ENCODE data around the gene WDFY3. TPM values are rescaled to one million over a fixed set of nuclear protein-coding genes. Genes with fewer than 3 reads are reported as not detected.

The WDFY3 gene
- total and polyA plus RNA-seq, 2 of the 4 experiments (the other 2 are of a cell fraction), result 12.5 to 58.1 TPM

DNA sequence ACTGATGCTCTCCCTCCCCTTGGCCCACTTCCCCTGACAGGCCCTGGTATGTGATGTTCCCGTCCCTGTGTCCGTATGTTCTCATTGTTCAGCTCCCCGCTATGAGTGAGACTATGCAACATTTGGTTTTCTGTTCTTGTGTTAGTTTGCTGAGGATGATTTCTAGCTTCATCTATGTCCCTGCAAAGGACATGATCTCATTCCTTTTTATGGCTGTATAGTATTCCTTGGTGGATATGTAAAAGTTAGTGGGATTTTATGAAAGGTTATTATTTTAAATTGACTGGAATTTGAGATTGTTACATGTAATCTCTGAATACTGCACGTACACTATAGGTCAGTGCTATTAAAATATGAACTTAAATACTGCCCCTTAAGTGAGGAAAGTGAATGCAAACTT is 184.0 kb downstream of the WDFY3 start:
- peaks cover 31% of the 10 kb centered on the region for H3K36me3 ChIP-seq (ENCODE audit: control insufficient read depth, insufficient read depth, low read length)

More for the DNA sequence above, 184.0 kb downstream of the WDFY3 start:
- in situ Hi-C loops (cut with MboI; ENCODE audit: low sequenced_read_pairs), result no loop called here
- Histone ChIP-seq H4K5ac (ENCODE audit: low read depth, low read length) (no peak overlapping the region), H3K56ac (ENCODE audit: extremely low read depth, insufficient read depth, low read length) (no peak overlapping the region), H3K4ac (ENCODE audit: low read depth, low read length) (no peak overlapping the region), H3K18ac (ENCODE audit: low read depth, low read length) (no peak overlapping the region), H2AFZ (replicated peaks; ENCODE audit: low read length, poor library complexity) (no peak overlapping the region), H2BK15ac (ENCODE audit: low read depth, low read length) (no peak overlapping the region), H3K9me3 (ENCODE audit: control insufficient read depth, insufficient read depth, low read length) (no peaks in the 10 kb centered on the region), H3K14ac (replicated peaks; ENCODE audit: low read depth, low read length) (no peak overlapping the region), H3K9me1 (ENCODE audit: insufficient read depth, low read length) (0 out of 2 replicates have a peak, but pooled peaks cover 1% of the 10 kb centered on the region), H3K4me1 (ENCODE audit: control insufficient read depth, insufficient read depth, low read length) (no peaks in the 10 kb centered on the region), H2AK9ac (replicated peaks; ENCODE audit: low read depth, low read length, poor library complexity) (no peak overlapping the region), H2AK5ac (ENCODE audit: low read depth, low read length) (no peak overlapping the region), H3K27ac (ENCODE audit: insufficient read depth, low read length) (no peak overlapping the region), H4K20me1 (ENCODE audit: insufficient read depth, low read length) (no peaks in the 10 kb centered on the region), H4K8ac (ENCODE audit: low read depth in 2 of 2, low read length in 2 of 2) (no peak overlapping the region), H3K23ac (ENCODE audit: low read depth, low read length) (no peak overlapping the region), H4K91ac (ENCODE audit: insufficient read depth, low read depth, low read length) (no peak overlapping the region), H3K79me1 (ENCODE audit: low read depth in 1 of 2, low read length in 2 of 2) (no peaks in the 10 kb centered on the region; a peak in 1 of 4 replicates), H3K27me3 (ENCODE audit: control insufficient read depth, insufficient read depth, low read length) (no peaks in the 10 kb centered on the region), H2BK5ac (ENCODE audit: low read depth, low read length, poor library complexity, severe bottlenecking) (no peak overlapping the region), H3K9ac (ENCODE audit: low read depth, low read length) (no peak overlapping the region), H2BK20ac (ENCODE audit: low read depth, low read length) (no peak overlapping the region), H3K4me3 (ENCODE audit: insufficient read depth, low read depth, low read length) (no peak overlapping the region), H2BK120ac (ENCODE audit: low read depth, low read length) (no peak overlapping the region), H3K4me2 (ENCODE audit: low read depth, low read length) (no peak overlapping the region)
- POLR2A ChIA-PET (ENCODE audit: unreplicated experiment), result no interaction called here
- DNase-seq (no peak), ATAC-seq (ENCODE audit: low read depth) (no peak)
- BruUV-seq (replicated peaks), result no TSS peak
- TF ChIP-seq RAD21 (IDR thresholded peaks at IDR 0.05; ENCODE audit: low read length) (no peak), ELK1 (IDR thresholded peaks at IDR 0.05; ENCODE audit: borderline replicate concordance, low read depth, low read length) (no peak), SMC3 (IDR thresholded peaks at IDR 0.05; ENCODE audit: low read depth, low read length) (no peak), NFE2L2 (IDR thresholded peaks at IDR 0.05; ENCODE audit: low read depth, low read length) (no peak), RFX5 (IDR thresholded peaks at IDR 0.05; ENCODE audit: low read depth, low read length) (no peak), MAFK (IDR thresholded peaks at IDR 0.05; ENCODE audit: low read depth, low read length) (no peak), RCOR1 (IDR thresholded peaks at IDR 0.05; ENCODE audit: insufficient replicate concordance, low read length) (no peak), CTCF (conservative IDR thresholded peaks at IDR 0.05; ENCODE audit: low read depth, low read length) (no peak), MAZ (IDR thresholded peaks at IDR 0.05; ENCODE audit: borderline replicate concordance, low read depth, low read length) (no peak), CEBPB (IDR thresholded peaks at IDR 0.05; ENCODE audit: low read depth, low read length) (no peak), MXI1 (IDR thresholded peaks at IDR 0.05; ENCODE audit: borderline replicate concordance, low read depth, low read length) (no peak), POLR2A (IDR thresholded peaks at IDR 0.05; ENCODE audit: low read depth, low read length) (no peak), FOS (IDR thresholded peaks at IDR 0.05; ENCODE audit: low read depth, low read length) (no peak), BHLHE40 (IDR thresholded peaks at IDR 0.05; ENCODE audit: low read depth, low read length) (no peak)
- TF ChIP-seq, protein P1, sequence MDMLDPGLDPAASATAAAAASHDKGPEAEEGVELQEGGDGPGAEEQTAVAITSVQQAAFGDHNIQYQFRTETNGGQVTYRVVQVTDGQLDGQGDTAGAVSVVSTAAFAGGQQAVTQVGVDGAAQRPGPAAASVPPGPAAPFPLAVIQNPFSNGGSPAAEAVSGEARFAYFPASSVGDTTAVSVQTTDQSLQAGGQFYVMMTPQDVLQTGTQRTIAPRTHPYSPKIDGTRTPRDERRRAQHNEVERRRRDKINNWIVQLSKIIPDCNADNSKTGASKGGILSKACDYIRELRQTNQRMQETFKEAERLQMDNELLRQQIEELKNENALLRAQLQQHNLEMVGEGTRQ (IDR thresholded peaks at IDR 0.05; ENCODE audit: low read depth, low read length), result no peak
- intact Hi-C loops (cut with micrococcal nuclease), result no loop called here
- CTCF ChIA-PET, result no interaction called here
- dilution Hi-C loops (cut with HindIII; ENCODE audit: low sequenced_read_pairs, unreplicated experiment), result no loop called here
- WGBS, 2 experiments (ENCODE audit: extremely low coverage in 2 of 2, insufficient read length in 1 of 2), result no CpG with 5 or more reads among the region's 4 CpGs
